Muscle layer of duodenum (tissue), 2 donors: ENCODE results near the gene SLC22A23.

Source experiments
- H3K27ac ChIP-seq: one replicate; pipeline ENCODE4 v1.7.0; 2013; ENCODE audit warnings: mild to moderate bottlenecking, low read length
- H3K27me3 ChIP-seq: one replicate; pipeline ENCODE4 v1.7.0; 2013; ENCODE audit warnings: low read depth, mild to moderate bottlenecking, control low read depth, low read length
- H3K36me3 ChIP-seq, 2 donors: one replicate each; pipeline ENCODE4 v1.7.0; 2013; ENCODE audit warnings: low read length in 2 of 2, control low read depth in 1 of 2, mild to moderate bottlenecking in 1 of 2; ENCODE audit not compliant: insufficient read depth in 2 of 2, control insufficient read depth in 1 of 2
- H3K4me1 ChIP-seq, 2 donors: one replicate each; pipeline ENCODE4 v1.7.0; 2013; ENCODE audit warnings: low read length in 2 of 2, mild to moderate bottlenecking in 2 of 2, control low read depth in 1 of 2, moderate library complexity in 1 of 2; ENCODE audit not compliant: insufficient read depth in 2 of 2, control insufficient read depth in 1 of 2
- H3K4me3 ChIP-seq, 2 donors: one replicate each; pipeline ENCODE4 v1.7.0; 2013; ENCODE audit warnings: low read length in 2 of 2, low read depth in 1 of 2, mild to moderate bottlenecking in 1 of 2
- H3K9me3 ChIP-seq, 2 donors: one replicate each; pipeline ENCODE4 v1.7.0; 2013; ENCODE audit warnings: low read length in 2 of 2, control low read depth in 1 of 2, mild to moderate bottlenecking in 1 of 2; ENCODE audit not compliant: control insufficient read depth in 1 of 2
- donor health status: healthy.

The SLC22A23 gene

DNA sequence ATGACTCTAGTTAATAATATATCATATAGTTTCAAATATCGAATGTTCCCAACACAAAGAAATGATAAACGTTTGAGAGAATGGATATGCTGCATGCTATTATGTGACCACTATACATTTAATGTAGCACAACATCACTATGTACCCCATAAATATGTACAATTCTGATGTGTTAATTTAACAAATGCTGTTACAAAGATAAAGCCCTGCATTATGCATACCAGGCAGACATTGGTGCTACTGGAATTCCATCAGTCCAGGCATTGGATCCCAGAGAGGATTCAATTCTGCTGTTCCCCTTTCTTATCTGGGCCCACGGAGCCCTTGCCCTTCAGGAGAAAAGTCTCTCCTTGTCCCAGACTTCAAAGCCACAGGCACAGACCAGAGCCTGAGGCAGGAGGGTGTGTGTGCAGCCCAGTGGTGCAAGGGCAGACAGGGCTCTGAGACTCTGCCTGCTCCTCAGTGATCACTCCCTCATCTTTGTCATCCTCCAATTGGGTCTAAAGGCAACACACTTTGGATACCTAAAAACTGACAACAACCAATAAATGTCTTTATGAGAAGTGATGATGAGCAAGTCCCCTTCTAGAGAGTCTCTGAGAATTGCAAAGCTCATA, 152.9 kb downstream of the SLC22A23 start:
- H3K4me1 ChIP-seq: no peaks in the 10 kb centered on the region
- H3K27ac ChIP-seq: no peak overlapping the region
- H3K27me3 ChIP-seq: no peaks in the 10 kb centered on the region
- H3K4me3 ChIP-seq: no peak overlapping the region
- peaks cover 0 to 6% of the 10 kb centered on the region in 2 donors for H3K36me3 ChIP-seq
- H3K9me3 ChIP-seq: no peaks in the 10 kb centered on the region

DNA sequence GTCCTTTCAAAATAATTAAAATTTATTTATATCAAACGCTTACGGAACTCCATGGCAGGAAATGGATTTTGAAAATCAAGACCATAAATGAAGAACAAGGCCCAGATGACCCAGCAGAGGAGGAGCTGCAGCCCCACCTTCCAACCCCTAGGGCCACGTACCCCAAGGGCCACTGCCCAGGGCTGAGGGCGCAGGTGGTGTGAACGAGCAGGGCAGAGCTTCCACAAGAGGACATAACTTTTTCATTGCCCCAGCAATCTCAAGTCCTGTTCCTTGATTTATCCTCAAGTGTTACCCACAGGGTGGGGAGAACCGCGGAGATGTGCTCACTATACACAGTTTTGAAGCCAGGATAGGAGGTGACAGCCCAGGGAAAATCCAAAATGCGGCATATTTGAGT, 155.3 kb downstream of the SLC22A23 start:
- Histone ChIP-seq H3K27me3 (no peaks in the 10 kb centered on the region), H3K27ac (no peak overlapping the region), H3K4me1 (no peaks in the 10 kb centered on the region), H3K36me3 (peaks cover 4 to 8% of the 10 kb centered on the region in 2 donors), H3K4me3 (no peak overlapping the region), H3K9me3 (no peaks in the 10 kb centered on the region)

DNA sequence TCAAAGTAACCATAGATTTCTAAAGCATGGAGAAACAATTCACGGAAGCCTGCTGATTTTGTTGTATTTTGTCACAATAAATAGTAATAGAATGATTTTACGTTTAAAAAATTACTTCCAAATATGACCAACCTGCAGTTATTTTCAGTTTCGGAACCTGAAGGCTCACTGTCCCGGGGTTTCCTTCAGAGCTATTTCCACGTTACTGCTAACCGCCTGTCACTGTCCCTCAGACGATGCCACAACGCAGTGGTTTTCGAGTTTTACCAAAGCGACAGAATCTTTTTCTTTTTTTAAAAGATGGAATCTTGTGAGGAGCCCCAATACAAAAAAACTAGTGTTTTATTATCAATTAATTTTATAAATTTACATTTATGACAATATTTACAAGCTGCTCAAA, 157.6 kb downstream of the SLC22A23 start:
- H3K4me3 ChIP-seq: no peak overlapping the region
- no peaks in the 10 kb centered on the region for H3K4me1 ChIP-seq
- H3K36me3 ChIP-seq: peaks cover 4 to 8% of the 10 kb centered on the region in 2 donors
- no peak overlapping the region for H3K27ac ChIP-seq
- no peaks in the 10 kb centered on the region for H3K27me3 ChIP-seq
- no peaks in the 10 kb centered on the region for H3K9me3 ChIP-seq

DNA sequence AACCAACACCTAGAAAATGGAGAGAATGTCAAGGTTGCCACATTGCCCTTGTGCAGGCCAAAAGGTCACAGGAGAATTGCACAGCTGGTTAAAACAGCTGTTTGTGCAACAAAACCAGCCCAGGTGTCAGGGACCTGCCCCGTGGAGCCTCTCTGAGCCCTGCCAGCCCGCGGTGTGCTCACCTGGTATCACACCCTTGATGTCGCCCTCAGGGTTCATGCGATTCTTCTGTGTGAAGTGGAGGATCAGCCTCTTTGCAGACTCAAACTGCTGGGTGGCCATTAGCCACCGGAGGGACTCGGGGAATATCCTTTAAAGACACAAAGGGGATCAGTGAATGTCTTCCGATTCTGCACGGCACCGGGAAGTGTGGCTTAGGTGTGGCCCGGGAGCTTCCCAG, 158.9 kb downstream of the SLC22A23 start:
- Histone ChIP-seq H3K4me3 (no peak overlapping the region), H3K36me3 (peaks cover 4 to 8% of the 10 kb centered on the region in 2 donors), H3K9me3 (no peaks in the 10 kb centered on the region), H3K27me3 (no peaks in the 10 kb centered on the region), H3K4me1 (no peaks in the 10 kb centered on the region), H3K27ac (no peak overlapping the region)

DNA sequence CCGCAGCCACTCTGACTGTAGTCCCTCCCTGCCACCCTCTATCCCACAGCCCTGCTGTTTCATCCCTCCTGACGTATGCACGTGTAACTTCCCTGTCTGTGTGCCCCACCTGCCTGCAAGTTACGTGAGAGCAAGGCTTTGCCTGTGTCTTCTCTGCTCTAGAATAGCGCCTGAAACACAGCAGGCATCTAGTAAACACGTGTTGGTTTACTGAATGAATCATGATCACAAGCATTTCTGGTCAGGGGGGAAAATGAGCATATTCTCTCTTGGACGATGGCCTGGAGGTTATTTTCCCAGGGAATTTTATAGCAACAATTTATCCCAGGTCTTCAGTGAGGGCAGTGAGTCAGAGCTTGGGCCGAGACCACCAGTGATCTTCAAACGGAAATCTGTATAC, 159.8 kb downstream of the SLC22A23 start:
- Histone ChIP-seq H3K27ac (no peak overlapping the region), H3K9me3 (no peaks in the 10 kb centered on the region), H3K36me3 (peaks cover 4 to 8% of the 10 kb centered on the region in 2 donors), H3K4me1 (no peaks in the 10 kb centered on the region), H3K27me3 (no peaks in the 10 kb centered on the region), H3K4me3 (no peak overlapping the region)

DNA sequence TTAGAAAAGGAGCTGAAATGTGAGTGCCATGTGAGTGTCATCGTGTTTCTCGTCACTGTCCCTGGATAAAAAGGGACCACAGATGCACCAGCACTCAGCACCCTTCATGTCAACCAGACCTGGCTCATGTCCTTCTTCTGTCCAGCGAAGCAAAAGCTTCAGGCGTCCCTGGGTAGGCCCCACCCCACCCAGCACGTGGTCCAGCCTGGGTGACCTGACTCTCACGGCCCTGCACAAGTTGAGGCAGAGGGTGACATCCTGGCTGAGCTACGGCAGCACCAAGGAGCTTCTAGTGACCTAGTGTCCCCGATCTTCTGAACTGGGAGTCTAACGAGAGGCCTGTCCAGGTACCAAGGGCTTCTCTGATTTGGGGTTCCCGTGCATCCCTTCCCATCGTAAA, 160.3 kb downstream of the SLC22A23 start:
- H3K36me3 ChIP-seq: peaks cover 4 to 8% of the 10 kb centered on the region in 2 donors
- H3K27ac ChIP-seq: no peak overlapping the region
- no peaks in the 10 kb centered on the region for H3K4me1 ChIP-seq
- no peak overlapping the region for H3K4me3 ChIP-seq
- H3K27me3 ChIP-seq: no peaks in the 10 kb centered on the region
- no peaks in the 10 kb centered on the region for H3K9me3 ChIP-seq

DNA sequence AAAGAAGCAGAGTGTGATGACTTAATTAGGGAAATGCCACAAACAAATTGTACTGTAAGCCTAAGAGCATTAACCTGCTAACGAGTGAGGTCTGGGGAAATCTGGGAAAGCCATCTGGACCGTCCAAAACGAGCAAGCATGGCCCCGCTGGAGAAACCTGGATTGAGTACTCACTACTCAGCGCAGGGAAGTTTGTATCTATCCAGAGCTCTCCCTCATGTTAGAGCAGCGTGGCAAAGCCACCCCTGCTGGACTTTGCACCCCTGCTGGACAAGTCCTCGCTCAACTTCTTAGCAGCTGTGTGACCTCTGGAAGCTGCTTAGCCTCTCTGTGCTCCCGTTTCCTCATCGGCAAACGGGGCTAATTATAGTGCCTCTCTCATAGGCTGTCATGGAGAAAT, 160.8 kb downstream of the SLC22A23 start:
- no peak overlapping the region for H3K4me3 ChIP-seq
- peaks cover 4 to 8% of the 10 kb centered on the region in 2 donors for H3K36me3 ChIP-seq
- no peaks in the 10 kb centered on the region for H3K4me1 ChIP-seq
- H3K27me3 ChIP-seq: no peaks in the 10 kb centered on the region
- H3K27ac ChIP-seq: no peak overlapping the region
- no peaks in the 10 kb centered on the region for H3K9me3 ChIP-seq

DNA sequence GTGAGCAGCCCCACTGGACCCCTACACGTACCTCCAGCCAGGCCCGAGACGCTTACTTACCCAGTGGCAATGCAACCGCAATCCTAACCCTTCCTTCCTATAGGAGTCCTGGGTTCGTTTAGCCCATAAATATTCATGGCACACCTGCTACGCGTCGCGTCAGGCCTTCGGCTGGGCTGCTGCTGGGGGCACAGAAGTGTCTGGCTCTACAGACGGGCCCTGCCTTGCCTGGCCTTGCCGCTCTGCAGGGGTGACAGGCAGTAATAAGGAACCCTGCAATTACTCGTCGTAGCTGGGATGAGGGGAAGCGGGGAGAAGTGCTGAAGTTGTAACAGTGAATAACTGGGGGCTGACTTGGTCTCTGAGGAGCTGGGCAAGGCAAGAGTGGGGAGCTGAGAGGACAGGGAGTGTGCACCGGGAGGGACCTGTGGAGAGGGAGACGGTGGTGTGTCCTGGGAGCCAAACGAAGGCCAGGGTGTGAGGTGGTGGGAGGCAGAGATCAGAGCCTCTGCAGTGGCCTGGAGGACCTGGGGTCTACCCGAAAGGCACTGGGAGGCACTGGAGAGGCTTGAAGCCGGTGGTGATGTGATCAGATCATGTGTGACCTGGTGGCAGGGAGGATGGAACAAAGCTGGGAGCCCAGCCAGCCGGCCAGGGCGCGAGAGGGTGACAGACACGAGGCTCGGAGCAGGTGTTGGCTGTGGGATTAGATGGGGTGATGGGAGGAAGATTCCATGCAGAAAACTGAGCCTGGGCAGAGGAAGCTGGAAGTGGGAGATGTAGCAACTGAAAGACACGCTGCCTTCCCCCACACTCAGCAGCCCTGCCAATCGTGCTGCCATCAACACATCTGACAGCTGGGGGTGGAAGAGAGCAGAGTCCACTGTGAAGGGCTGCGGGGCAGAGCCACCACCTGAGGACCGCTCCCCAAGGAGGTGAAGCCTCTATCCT, 161.7 kb downstream of the SLC22A23 start:
- H3K27ac ChIP-seq: no peak overlapping the region
- peaks cover 4 to 8% of the 10 kb centered on the region in 2 donors for H3K36me3 ChIP-seq
- no peaks in the 10 kb centered on the region for H3K27me3 ChIP-seq
- H3K9me3 ChIP-seq: no peaks in the 10 kb centered on the region
- no peaks in the 10 kb centered on the region for H3K4me1 ChIP-seq
- no peak overlapping the region for H3K4me3 ChIP-seq

DNA sequence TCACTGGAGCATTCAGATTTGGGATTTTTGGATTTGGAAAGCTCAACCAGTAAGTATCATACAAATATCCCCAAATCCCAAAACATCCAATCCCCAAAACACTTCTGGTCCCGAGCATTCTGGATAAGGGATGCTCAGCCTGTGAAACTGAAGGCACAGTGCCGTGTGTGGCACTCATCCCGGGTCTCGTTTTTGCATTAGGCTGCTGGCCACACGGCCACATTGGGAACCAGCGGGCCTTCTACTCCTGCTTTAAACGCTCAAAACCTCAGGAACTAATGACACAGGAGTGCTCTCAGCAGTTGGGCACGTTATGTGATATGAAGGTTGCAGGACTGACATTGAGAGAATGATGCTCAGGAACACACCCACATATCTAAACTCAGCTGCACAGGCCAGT, 162.5 kb downstream of the SLC22A23 start:
- Histone ChIP-seq H3K9me3 (no peaks in the 10 kb centered on the region), H3K27me3 (no peaks in the 10 kb centered on the region), H3K27ac (no peak overlapping the region), H3K4me1 (no peaks in the 10 kb centered on the region), H3K4me3 (no peak overlapping the region), H3K36me3 (peaks cover 4 to 8% of the 10 kb centered on the region in 2 donors)

DNA sequence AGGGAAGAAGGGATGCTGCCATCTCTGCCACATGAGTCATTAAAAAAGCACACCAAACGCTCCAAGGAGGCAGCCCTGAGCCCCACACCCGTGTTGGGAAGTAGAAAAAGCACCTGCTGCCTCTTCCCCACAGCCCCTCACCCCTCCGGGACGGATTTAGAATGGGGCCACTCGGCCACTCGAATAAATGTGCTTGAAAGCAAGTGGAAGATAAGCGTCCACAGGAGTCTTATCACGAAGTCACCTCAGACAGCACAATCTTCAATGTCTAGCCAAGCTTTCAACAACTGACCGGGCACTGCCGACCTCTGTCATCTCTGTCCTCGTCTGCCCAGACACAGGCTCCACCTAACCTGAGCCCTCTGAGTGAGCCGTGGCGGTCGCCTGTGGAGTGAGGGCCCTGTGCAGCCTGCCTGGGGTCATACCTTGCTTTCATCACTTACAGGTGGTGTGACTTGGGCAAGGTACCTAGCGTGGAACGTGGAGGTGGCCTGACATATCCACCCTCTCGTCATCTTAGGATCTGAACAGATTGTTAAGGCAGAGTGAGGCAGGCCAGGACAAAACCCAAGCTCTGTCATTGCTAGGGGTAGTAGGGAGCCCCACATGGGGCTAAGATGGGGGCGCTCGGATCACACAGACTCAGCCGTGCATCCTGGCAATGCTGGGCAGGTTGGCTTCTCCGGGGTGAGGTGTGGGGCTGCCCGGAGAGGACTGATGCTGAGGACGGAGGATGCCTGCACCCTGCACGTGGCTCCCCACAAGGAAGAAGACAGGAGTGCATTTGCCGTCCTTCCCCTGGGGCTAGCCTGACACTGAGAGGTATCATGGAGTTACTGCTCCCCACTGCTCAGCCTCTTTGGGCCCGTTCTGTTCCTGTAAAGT, 163.3 kb downstream of the SLC22A23 start:
- Histone ChIP-seq H3K36me3 (peaks cover 4 to 8% of the 10 kb centered on the region in 2 donors), H3K9me3 (no peaks in the 10 kb centered on the region), H3K4me3 (no peak overlapping the region), H3K27ac (no peak overlapping the region), H3K4me1 (no peaks in the 10 kb centered on the region), H3K27me3 (no peaks in the 10 kb centered on the region)
